Epithelial cell of prostate (primary cell): ENCODE results near the gene ANAPC2.
"Not testable (repeated sequence)": the region's sequence is repeated elsewhere in the genome, so short reads cannot be mapped to it uniquely, and the experiment has no call there.

Experiments
- DNase-seq: peaks from one replicate; pipeline ENCODE4 v3.0.0-alpha.2; 2011; ENCODE audit warnings: low read depth, low spot score
- H3K27ac ChIP-seq: fragments of 450-650 bp; 2 replicates; pipeline ENCODE4 v1.5.1; 2017; ENCODE audit warnings: mild to moderate bottlenecking

ANAPC2 gene

DNA sequence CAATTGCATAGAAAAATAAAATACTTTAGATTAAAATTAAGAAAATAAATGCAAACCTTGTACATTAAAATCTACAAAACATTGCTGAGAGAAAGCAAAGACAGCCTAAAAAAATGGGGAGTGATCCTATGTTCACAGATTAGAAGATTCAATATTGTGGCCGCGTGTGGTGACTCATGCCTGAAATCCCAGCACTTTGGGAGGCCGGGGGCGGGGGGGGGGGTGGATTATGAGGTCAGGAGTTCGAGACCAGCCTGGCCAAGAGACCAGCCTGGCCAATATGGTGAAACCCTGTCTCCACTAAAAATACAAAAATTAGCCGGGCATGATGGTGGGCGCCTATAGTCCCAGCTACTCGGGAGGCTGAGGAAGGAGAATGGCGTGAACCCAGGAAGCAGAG lies 53.2 kb downstream of the ANAPC2 start:
- DNase-seq, H3K27ac ChIP-seq: not testable (repeated sequence)

- no peak overlapping the region for H3K27ac ChIP-seq
- DNase-seq, result no peak
Observed at GRCh38 chr9:137134191-137134590, 54.2 kb downstream of the ANAPC2 start.

- H3K27ac ChIP-seq, result peak overlapping the region; percentile 52
- DNase-seq, result no peak
Observed at GRCh38 chr9:137130176-137130755, 58.1 kb downstream of the ANAPC2 start.

DNA sequence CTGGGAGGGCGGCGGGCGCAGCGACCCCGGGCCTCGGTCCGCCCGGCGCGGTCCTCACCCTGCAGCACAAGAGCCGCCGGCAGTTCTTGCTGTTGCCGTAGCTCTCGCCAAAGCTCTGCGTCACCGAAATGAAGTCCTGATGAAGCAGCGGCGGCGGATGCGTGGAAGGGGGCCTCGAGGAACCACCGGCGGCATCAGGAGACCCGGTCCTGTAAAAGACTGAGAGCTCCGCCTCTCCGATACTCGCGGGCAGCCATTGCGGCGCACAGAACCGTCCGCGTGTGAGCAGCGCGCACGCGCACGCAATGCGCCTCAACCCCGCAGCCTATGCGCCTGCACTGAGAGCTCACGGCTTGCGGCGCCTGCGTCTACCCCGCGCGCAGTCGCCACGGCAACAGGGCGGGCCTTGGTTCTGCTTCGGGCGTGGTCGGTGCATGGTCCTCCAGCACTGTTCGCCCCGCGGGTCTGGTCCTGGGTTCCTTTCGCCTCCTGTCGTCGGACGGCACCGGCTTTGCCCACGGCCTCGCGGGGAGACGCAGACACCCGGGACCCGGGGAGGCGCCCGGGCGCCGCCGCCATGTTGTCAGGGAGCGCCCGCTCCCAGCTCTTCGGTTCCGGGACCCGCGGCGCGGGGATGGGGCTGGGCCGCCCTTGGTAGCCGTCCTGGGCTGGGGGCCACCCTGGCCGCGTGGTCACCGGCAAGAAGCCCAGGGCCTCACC lies 58.7 kb downstream of the ANAPC2 start:
- H3K27ac ChIP-seq, result peak overlapping the region; percentile 52
- DNase-seq, result peak; percentile 82

GRCh38 chr9:137128862-137129455 lies 59.4 kb downstream of the ANAPC2 start:
- H3K27ac ChIP-seq, result peak overlapping the region; percentile 52
- DNase-seq, result no peak

GRCh38 chr9:137128158-137128861 lies 60.0 kb downstream of the ANAPC2 start:
- peak overlapping the region; percentile 52 for H3K27ac ChIP-seq
- no peak for DNase-seq

GRCh38 chr9:137127301-137128157 lies 60.8 kb downstream of the ANAPC2 start:
- no peak overlapping the region for H3K27ac ChIP-seq
- no peak for DNase-seq

GRCh38 chr9:137126786-137127185 lies 61.6 kb downstream of the ANAPC2 start:
- no peak for DNase-seq
- H3K27ac ChIP-seq, result no peak overlapping the region
